Liver (tissue), 3 donors: Measurements from ENCODE around the gene SYNJ2.

Experiments used
- ATF3 ChIP-seq: IDR thresholded peaks from 2 replicates; pipeline ENCODE4 v1.6.1; 2016; ENCODE audit warnings: antibody characterized with exemption
- CTCF ChIP-seq: fragments of 150-350 bp; IDR thresholded peaks from 2 replicates; pipeline ENCODE4 v1.5.1; 2017; ENCODE audit warnings: improper control_type of control experiment, low read depth, low read length; ENCODE audit not compliant: missing input control
- FOXA1 ChIP-seq: IDR thresholded peaks from 2 replicates; pipeline ENCODE4 v1.6.1; 2016; ENCODE audit warnings: antibody characterized with exemption
- FOXA2 ChIP-seq: IDR thresholded peaks from 2 replicates; pipeline ENCODE4 v1.6.1; 2016; ENCODE audit warnings: antibody characterized with exemption
- GABPA ChIP-seq, 2 donors: IDR thresholded peaks in 1 of 2; conservative IDR thresholded peaks in 1 of 2; 2 replicates each; pipeline ENCODE4 v1.6.1; 2016; ENCODE audit warnings: antibody characterized with exemption in 2 of 2, mild to moderate bottlenecking in 1 of 2, moderate library complexity in 1 of 2
- HNF4G ChIP-seq: IDR thresholded peaks from 2 replicates; pipeline ENCODE4 v1.6.1; 2016; ENCODE audit warnings: antibody characterized with exemption
- JUND ChIP-seq, 2 donors: IDR thresholded peaks; 2 replicates each; pipeline ENCODE4 v1.6.1; 2016; ENCODE audit warnings: antibody characterized with exemption in 2 of 2
- RAD21 ChIP-seq, 2 donors: IDR thresholded peaks; 2 replicates each; pipeline ENCODE4 v1.6.1; 2016; ENCODE audit warnings: antibody characterized with exemption in 2 of 2, mild to moderate bottlenecking in 2 of 2
- REST ChIP-seq: IDR thresholded peaks from 2 replicates; pipeline ENCODE4 v1.6.1; 2016; ENCODE audit warnings: antibody characterized with exemption, mild to moderate bottlenecking
- TAF1 ChIP-seq: conservative IDR thresholded peaks from 2 replicates; pipeline ENCODE4 v1.6.1; 2016; ENCODE audit warnings: antibody characterized with exemption, mild to moderate bottlenecking
- YY1 ChIP-seq: IDR thresholded peaks from 2 replicates; pipeline ENCODE4 v1.6.1; 2016; ENCODE audit warnings: antibody characterized with exemption, mild to moderate bottlenecking
- TF ChIP-seq, protein P1 (sequence below): IDR thresholded peaks from 2 replicates; pipeline ENCODE4 v1.6.1; 2016; ENCODE audit warnings: antibody characterized with exemption
- donor health status: healthy.
- donor health status: healthy.

GRCh38 chr6:158042245-158042798, 60.7 kb downstream of the SYNJ2 start:
- TF ChIP-seq TAF1: no peak
- TF ChIP-seq, protein P1, sequence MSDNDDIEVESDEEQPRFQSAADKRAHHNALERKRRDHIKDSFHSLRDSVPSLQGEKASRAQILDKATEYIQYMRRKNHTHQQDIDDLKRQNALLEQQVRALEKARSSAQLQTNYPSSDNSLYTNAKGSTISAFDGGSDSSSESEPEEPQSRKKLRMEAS: no peak
- no peak for TF ChIP-seq CTCF
- TF ChIP-seq YY1: no peak
- TF ChIP-seq FOXA1: no peak
- no peak for TF ChIP-seq GABPA (IDR thresholded peaks at IDR 0.05 in 1 of 2, conservative IDR thresholded peaks at IDR 0.05 in 1 of 2)
- TF ChIP-seq ATF3: no peak
- TF ChIP-seq JUND (IDR thresholded peaks at IDR 0.05): no peak
- no peak for TF ChIP-seq FOXA2
- TF ChIP-seq REST: no peak
- no peak for TF ChIP-seq HNF4G
- no peak for TF ChIP-seq RAD21 (IDR thresholded peaks at IDR 0.05)
